HepG2 (cell line): Measurements from ENCODE around the gene IRF7. TPM values are rescaled to one million over a fixed set of nuclear protein-coding genes. Genes with fewer than 3 reads are reported as not detected.
A peak's percentile ranks its signal among the peaks of the same experiment; 100 is the strongest.

Source experiments
- CHD2 ChIP-seq: IDR thresholded peaks from 2 replicates; pipeline ENCODE4 v1.6.1; 2011; ENCODE audit warnings: low read depth, low read length, improper control_type of control experiment
- EZH2 ChIP-seq: conservative IDR thresholded peaks from 2 replicates; pipeline ENCODE4 v1.6.1; 2012; ENCODE audit warnings: mild to moderate bottlenecking, low read depth, low read length, moderate library complexity
- GLI4 ChIP-seq: sonication (generic); formaldehyde crosslinking; IDR thresholded peaks from 2 replicates; pipeline ENCODE4 v1.5.1; 2020; ENCODE audit warnings: missing genetic modification reagents, mild to moderate bottlenecking, moderate library complexity, borderline replicate concordance
- HOXA5 ChIP-seq: sonication (generic); formaldehyde crosslinking; IDR thresholded peaks from 2 replicates; pipeline ENCODE4 v1.4.0; 2020; ENCODE audit warnings: missing genetic modification reagents
- SMAD1 ChIP-seq: sonication (generic); formaldehyde crosslinking; IDR thresholded peaks from 2 replicates; pipeline ENCODE4 v1.4.0; 2020; ENCODE audit warnings: missing genetic modification reagents, low read depth, mild to moderate bottlenecking, borderline replicate concordance
- SNAI1 ChIP-seq: sonication (generic); formaldehyde crosslinking; IDR thresholded peaks from 2 replicates; pipeline ENCODE4 v1.5.0; 2020; ENCODE audit warnings: mild to moderate bottlenecking, missing genetic modification reagents, borderline replicate concordance
- ZC3H4 ChIP-seq: sonication (generic); formaldehyde crosslinking; IDR thresholded peaks from 2 replicates; pipeline ENCODE4 v1.4.0; 2020; ENCODE audit warnings: missing genetic modification reagents, borderline replicate concordance
- ZFP36L1 ChIP-seq: sonication (generic); formaldehyde crosslinking; IDR thresholded peaks from 2 replicates; pipeline ENCODE4 v1.8.0; 2022; ENCODE audit warnings: mild to moderate bottlenecking, missing genetic modification reagents, moderate library complexity
- ZFP37 ChIP-seq: sonication (generic); formaldehyde crosslinking; IDR thresholded peaks from 2 replicates; pipeline ENCODE4 v1.4.0; 2020; ENCODE audit warnings: missing genetic modification reagents, borderline replicate concordance
- ZKSCAN5 ChIP-seq: sonication (generic); formaldehyde crosslinking; IDR thresholded peaks from 2 replicates; pipeline ENCODE4 v1.5.1; 2020; ENCODE audit warnings: mild to moderate bottlenecking, missing genetic modification reagents
- ZNF777 ChIP-seq: sonication (generic); formaldehyde crosslinking; IDR thresholded peaks from 2 replicates; pipeline ENCODE4 v1.4.0; 2020; ENCODE audit warnings: missing genetic modification reagents
- polyA plus RNA-seq, 8 experiments: library from polyadenylated mRNA; depleted of rRNA in 3 of 8; stranded (reverse) in 7 of 8; unstranded in 1 of 8; fragments of >200 nt; fragmentation: Illumina TruSeq in 4 of 8; extraction: Trizol in 4 of 8; gene quantifications; 2 replicates each; pipeline versions ENCODE4 v1.2.1 to v1.2.3, GENCODE V29; 2011 to 2016; ENCODE audit warnings: low read depth in 4 of 8, missing spikeins in 1 of 8, mixed read lengths in 1 of 8; ENCODE audit not compliant: insufficient read depth in 1 of 8
- total RNA-seq, 5 experiments: library from RNA; depleted of rRNA; stranded (reverse); fragments of >200 nt; fragmentation: Illumina TruSeq; extraction: Trizol; gene quantifications; 2 replicates each; pipeline ENCODE4 v1.2.3, GENCODE V29; 2016; ENCODE audit warnings: low read depth in 1 of 5
- TF ChIP-seq, protein P1 (sequence below): sonication (generic); formaldehyde crosslinking; IDR thresholded peaks from 2 replicates; pipeline ENCODE4 v1.4.0; 2020; ENCODE audit warnings: missing genetic modification reagents
- TF ChIP-seq, protein P2 (sequence below): sonication (generic); formaldehyde crosslinking; IDR thresholded peaks from 2 replicates; pipeline ENCODE4 v1.4.0; 2020; ENCODE audit warnings: missing genetic modification reagents, mild to moderate bottlenecking, borderline replicate concordance
- TF ChIP-seq, protein P3 (sequence below), 2 experiments: sonication (generic) in 1 of 2; formaldehyde crosslinking in 1 of 2; IDR thresholded peaks; 2 replicates each; pipeline versions ENCODE4 v1.4.0 to v1.6.1; 2016 to 2020; ENCODE audit warnings: borderline replicate concordance in 1 of 2, low read depth in 1 of 2, mild to moderate bottlenecking in 1 of 2, missing genetic modification reagents in 1 of 2
- TF ChIP-seq, protein P4 (sequence below): sonication (generic); formaldehyde crosslinking; IDR thresholded peaks from 2 replicates; pipeline ENCODE4 v1.8.0; 2022; ENCODE audit warnings: missing genetic modification reagents, low read depth, mild to moderate bottlenecking, borderline replicate concordance
- TF ChIP-seq, protein P5 (sequence below): sonication (generic); formaldehyde crosslinking; IDR thresholded peaks from 2 replicates; pipeline ENCODE4 v1.5.1; 2020; ENCODE audit warnings: missing genetic modification reagents, mild to moderate bottlenecking, borderline replicate concordance

The IRF7 gene
- total and polyA plus RNA-seq, 2 of the 13 experiments (the other 11 are each of a cell fraction or from before 2014, with no cell fraction given) = not detected

DNA sequence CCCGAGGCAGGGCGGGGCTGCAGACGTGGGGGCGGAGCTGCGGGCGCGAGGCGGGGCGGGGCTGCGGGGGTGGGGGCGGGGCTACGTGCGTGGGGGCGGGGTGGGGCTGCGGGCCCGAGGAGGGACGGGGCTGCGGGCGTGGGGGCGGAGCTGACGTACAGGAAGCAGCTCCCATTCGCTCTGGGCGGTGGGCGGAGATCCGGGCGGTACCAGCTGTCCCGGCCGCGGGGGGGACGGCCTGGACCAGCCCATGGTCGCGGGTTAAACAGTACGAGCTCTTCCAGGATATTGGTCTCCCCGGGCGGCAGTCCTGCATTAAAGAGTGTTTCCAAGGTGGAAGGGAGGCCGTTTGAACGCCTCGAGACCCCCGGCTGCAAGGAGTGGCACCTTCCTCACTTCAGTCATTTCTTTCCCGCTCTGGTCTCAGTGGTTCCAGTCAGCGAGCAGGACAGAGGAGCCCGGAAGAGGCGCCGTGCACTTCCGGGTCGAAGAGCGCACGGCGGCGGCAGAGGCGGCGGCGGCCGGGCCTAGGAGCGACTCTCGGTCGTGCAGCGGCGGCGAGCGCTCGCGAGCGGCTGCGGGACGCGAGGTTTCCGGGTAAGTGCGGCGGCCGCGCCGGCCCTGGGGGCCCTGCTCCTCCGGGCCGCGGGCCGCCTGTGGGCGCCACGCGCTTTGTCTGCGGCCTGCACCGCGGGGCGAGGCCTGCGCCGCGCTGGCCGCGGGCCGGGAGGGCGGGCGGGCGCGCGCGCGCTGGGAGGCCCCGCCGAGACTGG, 39.6 kb downstream of the IRF7 start, which contains the start of gene PHRF1 (continued):
- TF ChIP-seq, protein P1, sequence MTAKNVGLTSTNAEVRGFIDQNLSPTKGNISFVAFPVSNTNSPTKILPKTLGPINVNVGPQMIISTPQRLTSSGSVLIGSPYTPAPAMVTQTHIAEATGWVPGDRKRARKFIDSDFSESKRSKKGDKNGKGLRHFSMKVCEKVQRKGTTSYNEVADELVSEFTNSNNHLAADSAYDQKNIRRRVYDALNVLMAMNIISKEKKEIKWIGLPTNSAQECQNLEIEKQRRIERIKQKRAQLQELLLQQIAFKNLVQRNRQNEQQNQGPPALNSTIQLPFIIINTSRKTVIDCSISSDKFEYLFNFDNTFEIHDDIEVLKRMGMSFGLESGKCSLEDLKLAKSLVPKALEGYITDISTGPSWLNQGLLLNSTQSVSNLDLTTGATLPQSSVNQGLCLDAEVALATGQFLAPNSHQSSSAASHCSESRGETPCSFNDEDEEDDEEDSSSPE = peak; percentile 81
- TF ChIP-seq, protein P2, sequence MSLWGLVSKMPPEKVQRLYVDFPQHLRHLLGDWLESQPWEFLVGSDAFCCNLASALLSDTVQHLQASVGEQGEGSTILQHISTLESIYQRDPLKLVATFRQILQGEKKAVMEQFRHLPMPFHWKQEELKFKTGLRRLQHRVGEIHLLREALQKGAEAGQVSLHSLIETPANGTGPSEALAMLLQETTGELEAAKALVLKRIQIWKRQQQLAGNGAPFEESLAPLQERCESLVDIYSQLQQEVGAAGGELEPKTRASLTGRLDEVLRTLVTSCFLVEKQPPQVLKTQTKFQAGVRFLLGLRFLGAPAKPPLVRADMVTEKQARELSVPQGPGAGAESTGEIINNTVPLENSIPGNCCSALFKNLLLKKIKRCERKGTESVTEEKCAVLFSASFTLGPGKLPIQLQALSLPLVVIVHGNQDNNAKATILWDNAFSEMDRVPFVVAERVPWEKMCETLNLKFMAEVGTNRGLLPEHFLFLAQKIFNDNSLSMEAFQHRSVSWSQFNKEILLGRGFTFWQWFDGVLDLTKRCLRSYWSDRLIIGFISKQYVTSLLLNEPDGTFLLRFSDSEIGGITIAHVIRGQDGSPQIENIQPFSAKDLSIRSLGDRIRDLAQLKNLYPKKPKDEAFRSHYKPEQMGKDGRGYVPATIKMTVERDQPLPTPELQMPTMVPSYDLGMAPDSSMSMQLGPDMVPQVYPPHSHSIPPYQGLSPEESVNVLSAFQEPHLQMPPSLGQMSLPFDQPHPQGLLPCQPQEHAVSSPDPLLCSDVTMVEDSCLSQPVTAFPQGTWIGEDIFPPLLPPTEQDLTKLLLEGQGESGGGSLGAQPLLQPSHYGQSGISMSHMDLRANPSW (CRISPR knock-in tag) = no peak
- TF ChIP-seq ZKSCAN5 (no peak), ZFP37 (CRISPR knock-in tag) (no peak), ZNF777 (CRISPR knock-in tag) (peak; percentile 11; the same call in 1 of the 2 replicates), SNAI1 (CRISPR knock-in tag) (no peak), ZC3H4 (CRISPR knock-in tag) (no peak), SMAD1 (no peak), HOXA5 (CRISPR knock-in tag) (peak; percentile 42; the same call in 1 of the 2 replicates), EZH2 (no peak), ZFP36L1 (CRISPR knock-in tag) (no peak), GLI4 (0 out of 2 replicates have a peak, but pooled peaks have one; percentile 42), CHD2 (0 out of 2 replicates have a peak, but pooled peaks have one; percentile 50)
- TF ChIP-seq, protein P3, sequence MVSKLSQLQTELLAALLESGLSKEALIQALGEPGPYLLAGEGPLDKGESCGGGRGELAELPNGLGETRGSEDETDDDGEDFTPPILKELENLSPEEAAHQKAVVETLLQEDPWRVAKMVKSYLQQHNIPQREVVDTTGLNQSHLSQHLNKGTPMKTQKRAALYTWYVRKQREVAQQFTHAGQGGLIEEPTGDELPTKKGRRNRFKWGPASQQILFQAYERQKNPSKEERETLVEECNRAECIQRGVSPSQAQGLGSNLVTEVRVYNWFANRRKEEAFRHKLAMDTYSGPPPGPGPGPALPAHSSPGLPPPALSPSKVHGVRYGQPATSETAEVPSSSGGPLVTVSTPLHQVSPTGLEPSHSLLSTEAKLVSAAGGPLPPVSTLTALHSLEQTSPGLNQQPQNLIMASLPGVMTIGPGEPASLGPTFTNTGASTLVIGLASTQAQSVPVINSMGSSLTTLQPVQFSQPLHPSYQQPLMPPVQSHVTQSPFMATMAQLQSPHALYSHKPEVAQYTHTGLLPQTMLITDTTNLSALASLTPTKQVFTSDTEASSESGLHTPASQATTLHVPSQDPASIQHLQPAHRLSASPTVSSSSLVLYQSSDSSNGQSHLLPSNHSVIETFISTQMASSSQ (IDR thresholded peaks at IDR 0.05; ENCODE audit: low read depth) = no peak
- TF ChIP-seq, protein P3 (CRISPR knock-in tag; IDR thresholded peaks at IDR 0.05; ENCODE audit: borderline replicate concordance) = no peak
- TF ChIP-seq, protein P4, sequence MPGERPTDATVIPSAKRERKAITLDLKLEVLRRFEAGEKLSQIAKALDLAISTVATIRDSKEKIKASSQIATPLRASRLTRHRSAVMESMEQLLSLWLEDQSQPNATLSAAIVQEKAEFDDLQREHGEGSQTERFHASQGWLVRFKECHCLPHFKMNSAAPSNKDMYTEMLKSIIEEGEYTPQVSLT = no peak
- TF ChIP-seq, protein P5, sequence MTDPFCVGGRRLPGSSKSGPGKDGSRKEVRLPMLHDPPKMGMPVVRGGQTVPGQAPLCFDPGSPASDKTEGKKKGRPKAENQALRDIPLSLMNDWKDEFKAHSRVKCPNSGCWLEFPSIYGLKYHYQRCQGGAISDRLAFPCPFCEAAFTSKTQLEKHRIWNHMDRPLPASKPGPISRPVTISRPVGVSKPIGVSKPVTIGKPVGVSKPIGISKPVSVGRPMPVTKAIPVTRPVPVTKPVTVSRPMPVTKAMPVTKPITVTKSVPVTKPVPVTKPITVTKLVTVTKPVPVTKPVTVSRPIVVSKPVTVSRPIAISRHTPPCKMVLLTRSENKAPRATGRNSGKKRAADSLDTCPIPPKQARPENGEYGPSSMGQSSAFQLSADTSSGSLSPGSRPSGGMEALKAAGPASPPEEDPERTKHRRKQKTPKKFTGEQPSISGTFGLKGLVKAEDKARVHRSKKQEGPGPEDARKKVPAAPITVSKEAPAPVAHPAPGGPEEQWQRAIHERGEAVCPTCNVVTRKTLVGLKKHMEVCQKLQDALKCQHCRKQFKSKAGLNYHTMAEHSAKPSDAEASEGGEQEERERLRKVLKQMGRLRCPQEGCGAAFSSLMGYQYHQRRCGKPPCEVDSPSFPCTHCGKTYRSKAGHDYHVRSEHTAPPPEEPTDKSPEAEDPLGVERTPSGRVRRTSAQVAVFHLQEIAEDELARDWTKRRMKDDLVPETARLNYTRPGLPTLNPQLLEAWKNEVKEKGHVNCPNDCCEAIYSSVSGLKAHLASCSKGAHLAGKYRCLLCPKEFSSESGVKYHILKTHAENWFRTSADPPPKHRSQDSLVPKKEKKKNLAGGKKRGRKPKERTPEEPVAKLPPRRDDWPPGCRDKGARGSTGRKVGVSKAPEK (CRISPR knock-in tag) = no peak
